GM18499 (cell line): ENCODE measurements around the gene KPTN.

ENCODE experiments used
- ATAC-seq: cut with Tn5 transposase; IDR thresholded peaks from one replicate; pipeline ENCODE4 v1.9.1; 2021; ENCODE audit warnings: moderate number of reproducible peaks; ENCODE audit not compliant: insufficient read depth, unreplicated experiment

Gene KPTN

DNA sequence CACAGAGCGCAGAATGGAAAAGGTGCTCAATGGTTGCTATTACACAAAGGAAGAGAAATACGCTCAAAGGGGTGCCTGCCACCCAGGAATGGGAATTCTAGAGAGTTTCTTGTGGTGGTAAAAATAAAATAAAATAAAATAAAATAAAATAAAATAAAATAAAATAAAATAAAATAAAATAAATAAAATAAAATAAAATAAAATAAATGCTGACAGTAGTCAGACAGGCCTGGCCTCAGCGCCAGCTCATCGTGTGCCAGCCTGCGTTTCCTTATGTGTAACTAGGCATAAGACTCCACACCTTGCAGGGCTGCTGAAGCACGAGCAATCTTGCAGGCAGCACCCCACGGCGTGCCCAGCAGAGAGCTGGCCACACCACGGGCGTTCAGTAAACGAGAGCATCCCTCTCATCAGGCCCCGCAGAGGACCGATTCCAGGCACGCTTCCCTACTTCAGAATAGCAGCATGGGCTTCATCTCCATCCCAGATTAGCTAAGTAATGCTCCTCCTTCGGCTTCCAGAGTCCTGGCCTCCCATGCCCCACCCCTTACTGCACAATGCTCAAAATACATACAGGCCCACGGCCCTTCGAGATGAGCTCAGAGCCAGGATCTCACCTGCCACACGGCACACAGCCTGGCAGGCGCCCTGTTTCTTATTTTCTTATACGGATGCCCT lies 25.3 kb upstream of the KPTN start:
- no peak for ATAC-seq

DNA sequence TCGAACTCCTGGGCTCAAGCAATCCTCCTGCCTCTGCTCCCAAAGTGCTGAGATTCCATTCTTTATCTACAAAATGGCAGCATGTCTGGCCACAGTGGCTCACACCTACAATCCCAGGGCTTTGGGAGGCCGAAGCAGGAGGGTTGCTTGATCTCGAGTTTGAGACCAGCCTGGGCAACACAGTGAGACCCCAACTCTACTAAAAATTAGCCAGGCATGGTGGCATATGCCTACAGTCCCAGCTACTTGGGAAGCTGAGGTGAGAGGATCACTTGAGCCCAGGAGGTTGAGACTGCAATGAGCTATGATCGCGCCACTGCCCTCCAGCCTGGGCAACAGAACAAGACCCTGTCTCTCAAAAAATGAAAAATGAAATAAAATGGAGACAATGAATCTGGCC lies 24.7 kb upstream of the KPTN start:
- ATAC-seq = no peak

DNA sequence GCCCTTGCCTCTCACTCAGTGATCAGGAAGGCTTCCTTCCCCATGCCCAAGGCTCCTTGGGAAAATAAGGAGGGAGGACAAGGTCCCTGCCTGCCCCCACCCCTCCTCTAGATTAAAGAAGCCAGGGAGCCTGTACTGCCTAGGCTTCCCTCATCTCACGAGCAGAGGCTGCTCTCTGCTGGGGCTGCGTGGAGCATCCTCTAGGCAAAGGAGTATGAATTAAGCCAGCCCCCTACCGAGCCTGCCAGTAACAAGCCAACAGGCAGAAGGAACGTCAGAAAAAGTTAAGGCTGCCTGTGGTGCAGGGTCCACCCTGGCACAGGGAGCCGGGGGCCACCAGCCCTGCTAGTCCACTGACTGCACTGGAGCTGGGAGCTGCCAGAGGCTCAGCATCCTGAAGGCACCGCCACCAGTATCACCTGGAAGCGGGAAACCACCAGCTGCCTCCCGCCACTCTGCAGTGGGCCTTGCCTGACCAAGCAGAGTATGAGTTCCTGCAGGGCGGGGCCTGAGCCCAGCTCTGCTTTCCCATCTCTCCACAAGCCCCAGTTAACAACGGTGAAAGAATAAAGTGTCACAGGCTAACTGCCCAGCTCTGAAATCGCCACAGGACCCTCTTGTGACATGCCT lies 24.0 kb upstream of the KPTN start:
- ATAC-seq = no peak

DNA sequence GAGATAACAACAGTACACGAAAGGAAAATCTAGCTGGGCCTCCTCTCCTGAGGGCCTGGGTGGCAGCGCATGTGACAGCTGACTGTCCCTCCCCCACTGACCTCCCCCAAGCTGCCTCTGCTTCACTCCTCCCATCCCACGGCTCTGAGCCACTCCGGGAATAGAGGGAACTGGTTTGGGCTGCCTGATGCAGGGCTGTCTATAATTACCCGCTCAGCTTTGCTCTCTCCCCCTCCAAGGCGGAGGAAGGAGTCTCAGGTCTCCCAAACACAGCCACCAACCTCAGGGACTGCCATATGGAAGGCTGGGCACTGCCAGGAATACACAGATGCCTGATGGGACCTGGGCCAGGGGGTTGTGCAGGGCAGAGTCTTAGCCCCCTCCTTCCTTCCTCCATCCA lies 23.0 kb upstream of the KPTN start:
- no peak for ATAC-seq

DNA sequence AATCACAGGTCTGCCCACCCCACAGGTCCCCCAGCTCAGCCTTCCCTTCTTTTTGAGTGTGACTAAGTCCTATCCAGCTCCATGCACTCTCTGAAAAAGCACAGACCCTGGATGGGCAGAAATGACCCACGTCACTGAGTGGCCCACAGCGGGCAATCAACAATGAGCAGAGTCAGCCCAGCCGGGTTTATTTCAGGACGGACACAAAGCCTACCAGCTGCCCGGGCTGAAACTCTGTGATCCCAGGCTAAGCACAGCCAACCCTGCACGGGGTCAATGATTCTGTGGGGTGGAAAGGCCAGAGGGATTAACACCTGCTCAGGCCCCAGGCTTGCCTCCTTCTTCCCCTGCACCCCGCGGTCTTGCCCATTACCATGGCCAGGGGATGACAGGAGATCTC lies 22.4 kb upstream of the KPTN start:
- ATAC-seq = no peak

DNA sequence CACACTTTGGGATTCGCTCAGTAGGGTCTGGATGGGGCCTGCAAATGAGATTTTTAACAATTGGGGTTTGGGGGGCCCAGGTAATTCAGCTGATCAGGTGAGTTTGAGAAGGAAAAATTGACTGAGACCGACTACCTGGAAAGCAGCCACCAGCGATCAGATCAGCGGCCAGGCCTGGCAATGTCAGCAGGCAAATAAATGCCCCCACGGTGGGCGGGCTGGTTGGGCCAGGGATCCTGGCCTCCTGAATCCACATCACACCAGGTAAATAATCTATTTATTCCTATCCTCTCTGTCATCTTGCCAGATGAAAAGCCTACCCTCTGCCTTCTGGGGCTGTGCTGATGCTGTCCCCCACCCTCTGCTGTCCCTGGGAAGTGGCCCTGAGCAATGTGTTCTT lies 21.5 kb upstream of the KPTN start:
- ATAC-seq = no peak

DNA sequence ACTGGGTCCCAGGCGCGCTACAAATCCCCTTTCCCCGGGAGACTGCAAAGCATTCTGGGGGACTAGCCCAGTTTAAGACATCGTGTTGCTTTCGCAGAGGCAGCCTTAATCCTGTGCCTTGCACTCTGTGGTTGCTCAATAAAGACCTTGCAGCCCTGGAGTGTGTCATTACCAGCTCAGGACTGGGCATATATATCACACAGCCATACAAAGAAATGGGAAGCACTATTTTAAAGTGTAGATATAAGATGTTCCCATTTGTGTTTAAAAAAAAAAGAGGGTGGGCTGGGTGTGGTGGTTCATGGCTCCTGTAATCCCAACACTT lies 19.8 kb upstream of the KPTN start:
- no peak for ATAC-seq

DNA sequence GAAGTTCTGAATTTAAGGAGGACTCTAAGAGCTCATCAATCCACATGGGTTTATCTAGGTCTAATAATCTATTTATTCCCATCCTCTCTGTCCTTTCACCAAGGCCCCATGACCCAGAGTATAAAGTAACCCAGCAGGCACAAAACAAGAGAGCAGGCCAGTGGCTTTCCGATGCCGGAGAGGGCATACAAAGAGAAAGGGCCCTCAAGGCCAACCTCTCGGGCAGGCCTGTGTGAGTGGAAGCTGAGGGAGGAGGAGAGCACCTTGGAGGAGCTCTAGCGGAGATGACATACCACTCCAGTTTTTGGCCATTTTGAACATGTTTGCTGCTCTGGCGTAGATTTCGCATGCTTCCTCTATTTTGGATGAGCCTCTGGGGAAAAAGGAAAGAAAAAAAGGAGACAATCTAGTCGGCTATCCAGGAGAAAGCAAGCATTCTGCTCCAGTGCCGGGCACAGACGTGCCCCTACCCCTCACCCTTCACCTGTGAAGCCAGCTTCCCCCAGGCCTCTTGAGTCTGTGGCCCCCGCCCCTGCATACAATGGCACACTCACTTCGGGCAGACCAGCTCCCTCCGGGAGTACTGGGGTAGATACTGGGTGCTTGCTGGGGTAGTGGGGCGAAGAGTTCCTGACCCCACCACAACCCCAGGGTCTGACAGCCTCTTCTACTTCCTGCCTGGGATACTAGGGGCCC lies 19.3 kb upstream of the KPTN start:
- ATAC-seq = no peak

DNA sequence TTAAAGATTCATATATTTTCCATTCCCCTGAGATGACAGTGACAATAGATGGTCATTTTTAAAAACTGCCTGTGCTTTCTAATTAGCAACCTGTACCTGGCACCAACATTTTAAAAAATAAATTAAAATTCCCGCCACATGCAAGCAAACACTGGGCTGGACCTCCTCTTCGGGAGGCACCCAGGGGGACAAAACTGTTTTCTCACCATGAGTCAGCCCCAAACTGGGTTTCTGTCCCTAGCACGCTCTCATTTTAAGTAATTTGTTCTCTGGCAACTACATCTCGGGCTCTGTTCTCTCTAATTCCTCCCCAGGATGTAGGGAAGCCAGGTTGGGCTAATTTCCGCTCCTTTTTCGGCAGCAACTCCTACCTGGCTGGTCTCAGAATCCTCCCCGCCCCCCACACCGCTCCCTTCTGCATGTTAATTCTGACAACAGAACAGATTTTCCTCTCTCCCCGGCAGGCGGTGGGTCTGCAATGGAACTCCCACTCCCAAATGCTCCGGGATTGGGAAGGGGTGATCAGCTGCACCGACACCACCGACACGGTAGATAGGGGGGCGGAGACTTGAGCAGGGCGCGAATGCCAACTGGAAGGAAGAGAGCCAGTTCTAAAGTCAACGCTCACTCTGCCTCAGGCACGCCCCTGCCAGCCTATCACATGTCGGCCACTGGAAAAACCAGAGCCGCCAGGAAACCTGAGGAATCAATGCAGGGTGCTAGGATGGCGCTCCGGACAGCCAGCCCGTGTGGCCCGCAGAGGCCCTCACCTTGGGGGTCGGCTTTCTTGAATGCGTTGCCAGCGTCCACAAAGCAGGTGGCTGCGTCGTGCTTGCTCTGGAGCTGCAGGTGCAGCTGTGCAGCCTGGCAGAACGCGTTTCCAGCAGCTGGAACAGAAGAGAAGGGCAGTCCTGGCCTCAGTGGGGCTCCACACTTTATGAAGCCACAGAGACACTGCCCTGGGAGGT lies 16.1 kb upstream of the KPTN start:
- no peak for ATAC-seq

DNA sequence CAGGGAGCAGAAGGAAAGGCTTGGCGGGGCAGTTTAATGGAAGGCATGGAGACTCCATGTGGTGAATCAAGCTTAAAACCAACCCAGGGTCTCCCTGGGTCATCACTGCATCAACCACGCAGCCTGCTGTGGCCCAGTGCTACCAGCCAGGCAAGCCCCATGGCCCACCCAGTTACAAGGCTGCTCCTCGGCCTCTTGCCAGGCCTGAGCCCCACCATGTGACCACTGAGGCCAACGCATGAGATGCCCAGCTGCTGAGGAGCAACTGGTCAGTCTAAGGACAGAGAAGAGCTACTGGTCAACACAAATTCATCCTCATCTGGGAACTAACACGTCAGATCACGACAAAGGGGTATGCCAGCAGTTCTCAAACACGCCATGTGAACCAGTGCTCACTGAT lies 15.4 kb upstream of the KPTN start:
- ATAC-seq = no peak

DNA sequence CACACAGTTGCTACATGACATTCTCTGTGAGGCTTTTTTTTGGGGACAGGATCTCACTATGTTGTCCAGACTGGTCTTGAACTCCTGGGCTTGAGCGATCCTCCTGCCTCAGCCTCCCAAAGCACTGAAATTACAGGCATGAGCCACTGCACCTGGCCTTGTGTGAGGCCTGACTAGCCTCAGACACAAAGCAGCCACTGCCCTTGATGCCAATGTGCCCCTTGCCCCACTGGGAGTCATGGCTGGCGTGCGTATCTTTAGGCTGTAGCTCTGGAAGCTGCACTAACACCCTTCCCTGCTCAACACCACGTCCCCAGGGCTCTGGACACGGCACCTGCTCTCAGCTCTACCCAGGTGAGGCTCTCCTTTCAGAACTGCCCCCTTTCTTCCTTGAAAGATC lies 14.5 kb upstream of the KPTN start:
- no peak for ATAC-seq

DNA sequence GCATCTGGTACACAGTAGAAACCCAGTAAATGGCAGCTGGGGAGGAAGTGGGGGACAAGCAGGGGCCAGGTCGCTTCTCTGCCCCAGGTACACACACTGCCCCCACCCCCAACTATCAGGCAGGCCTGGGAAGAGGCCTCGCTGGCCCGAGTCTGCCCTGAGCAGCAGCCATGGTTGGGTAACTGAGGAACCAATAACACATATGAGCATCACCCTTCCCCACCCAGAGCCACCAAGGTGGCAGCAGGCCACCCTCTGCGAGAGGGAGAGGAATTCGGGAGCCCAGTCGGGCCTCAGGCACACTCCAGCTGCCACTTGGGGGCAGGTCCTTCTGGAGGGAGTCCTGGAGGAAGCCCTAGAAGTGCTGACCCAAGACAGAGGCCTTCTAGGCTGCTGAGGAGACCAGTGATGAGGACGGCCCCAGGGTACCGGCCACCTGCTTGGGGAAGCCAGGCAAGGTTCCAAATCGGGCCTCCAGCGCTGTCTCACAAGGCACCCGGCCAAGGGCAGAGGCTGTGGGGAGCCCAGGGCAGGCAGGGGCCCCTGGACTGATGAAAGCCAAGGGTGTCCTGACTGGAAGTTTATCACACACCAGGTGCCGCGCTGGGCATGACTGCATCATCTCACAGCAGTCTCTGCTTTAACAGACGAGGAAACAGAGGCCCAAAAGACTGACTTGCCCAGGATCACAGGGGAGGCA lies 14.0 kb upstream of the KPTN start:
- no peak for ATAC-seq

DNA sequence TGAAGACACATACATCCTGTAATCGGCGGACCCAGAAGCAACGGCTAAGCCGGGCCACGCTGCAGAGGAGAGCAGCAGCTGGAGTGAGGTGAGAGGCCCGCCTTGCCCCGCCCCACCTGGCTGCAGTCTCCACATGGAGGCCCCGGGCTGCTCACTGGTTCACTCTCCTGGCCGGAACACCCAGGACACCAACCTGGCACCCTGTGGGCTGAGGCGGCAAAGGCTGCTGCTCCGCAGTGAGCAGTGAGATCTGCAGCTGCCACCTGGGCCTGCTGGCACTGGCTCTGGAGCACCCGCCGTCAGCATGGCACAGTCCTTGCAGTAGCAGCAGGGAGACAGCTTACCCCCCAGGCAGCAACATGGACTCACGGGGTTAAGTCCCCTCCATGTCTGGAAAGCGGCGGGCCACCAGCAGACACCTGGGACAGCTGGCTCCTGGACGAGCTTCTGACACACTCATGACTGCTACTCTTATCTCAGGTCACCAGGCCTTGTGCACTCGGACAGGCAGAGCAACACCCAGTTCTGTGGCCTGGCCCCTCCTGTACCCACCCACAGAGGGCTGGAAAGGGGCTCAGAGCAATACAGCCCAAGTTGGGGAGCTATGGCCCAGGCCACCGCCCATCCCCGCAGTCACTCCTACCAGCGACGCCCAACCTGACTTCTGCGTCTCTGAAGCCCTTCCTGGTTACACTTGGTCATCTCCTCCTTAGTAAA lies 13.2 kb upstream of the KPTN start:
- ATAC-seq = no peak

DNA sequence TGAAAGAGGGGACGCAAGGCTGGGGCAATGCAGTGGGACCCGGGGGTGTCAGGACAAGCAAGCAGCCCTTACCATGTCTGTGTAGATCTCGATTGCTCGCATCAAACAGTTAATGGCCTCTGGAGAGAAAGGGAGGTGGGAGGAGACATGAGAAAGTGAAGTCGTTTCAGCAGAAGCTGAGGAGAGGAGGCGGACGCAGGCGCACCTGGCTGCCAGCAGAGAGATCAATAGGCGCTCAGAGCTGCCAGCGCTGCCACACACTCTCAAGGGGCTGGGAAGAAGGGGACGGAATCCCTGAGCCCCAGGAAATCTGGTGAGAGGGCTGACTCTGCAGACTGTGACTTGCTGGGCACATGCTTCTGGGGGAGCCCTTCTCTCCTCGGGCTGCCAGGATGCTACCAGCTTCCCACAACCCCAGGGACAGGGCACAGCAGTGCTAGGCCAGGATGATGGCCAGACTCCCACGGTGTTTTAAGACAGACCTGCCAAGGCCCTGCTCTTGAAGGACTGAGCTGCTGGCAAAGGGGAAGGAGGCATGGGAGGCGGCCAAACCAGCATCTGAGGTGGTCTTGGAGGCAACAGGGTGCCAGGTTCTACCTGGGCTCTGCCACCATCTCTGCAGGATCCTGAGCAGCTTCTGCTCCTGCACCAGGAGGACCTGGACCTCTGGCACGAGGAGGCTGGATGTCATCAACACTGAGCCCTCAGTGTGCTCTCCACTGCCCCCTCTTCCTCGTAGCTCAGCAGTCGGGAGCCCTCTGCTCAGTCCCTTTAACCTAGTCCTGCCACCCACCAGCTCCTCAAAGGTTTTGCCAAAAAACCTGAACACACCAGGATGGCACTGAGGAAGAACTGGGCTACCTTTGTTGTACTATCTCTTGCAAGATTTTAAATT lies 11.7 kb upstream of the KPTN start:
- no peak for ATAC-seq

DNA sequence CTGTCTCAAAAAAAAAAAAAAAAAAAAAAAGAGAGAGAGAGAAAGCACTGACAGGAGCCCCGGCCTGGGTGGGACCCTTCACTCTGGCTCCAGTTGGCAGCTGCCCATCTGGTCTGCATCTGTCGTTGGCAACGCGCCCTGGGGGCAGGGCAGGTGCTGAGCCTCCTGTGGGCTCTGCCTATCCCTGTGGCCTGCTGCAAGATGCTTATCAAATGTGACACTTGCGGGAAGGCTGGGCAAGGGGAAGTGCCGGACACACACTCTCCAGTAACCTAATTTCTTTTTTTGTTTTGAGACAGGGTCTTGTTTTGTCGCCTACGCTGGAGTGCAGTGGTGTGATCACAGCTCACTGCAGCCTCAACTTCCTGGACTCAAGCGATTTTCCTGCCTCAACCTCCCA lies 10.7 kb upstream of the KPTN start:
- ATAC-seq = no peak

DNA sequence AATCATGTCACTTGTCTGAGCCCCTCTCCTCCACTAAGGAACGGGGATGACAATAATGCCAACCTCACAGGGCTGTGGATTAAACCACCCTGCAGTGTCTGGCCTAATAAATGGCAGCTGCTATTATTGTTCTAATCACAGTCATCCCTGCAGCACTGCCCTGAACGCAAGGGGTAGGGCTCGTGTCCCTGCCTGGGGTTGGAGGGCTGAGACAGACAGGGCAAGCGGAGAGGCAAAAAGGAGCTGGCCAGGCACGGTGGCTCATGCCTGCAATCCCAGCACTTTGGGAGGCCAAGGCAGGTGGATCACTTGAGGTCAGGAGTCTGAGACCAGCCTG lies 10.2 kb upstream of the KPTN start:
- no peak for ATAC-seq

DNA sequence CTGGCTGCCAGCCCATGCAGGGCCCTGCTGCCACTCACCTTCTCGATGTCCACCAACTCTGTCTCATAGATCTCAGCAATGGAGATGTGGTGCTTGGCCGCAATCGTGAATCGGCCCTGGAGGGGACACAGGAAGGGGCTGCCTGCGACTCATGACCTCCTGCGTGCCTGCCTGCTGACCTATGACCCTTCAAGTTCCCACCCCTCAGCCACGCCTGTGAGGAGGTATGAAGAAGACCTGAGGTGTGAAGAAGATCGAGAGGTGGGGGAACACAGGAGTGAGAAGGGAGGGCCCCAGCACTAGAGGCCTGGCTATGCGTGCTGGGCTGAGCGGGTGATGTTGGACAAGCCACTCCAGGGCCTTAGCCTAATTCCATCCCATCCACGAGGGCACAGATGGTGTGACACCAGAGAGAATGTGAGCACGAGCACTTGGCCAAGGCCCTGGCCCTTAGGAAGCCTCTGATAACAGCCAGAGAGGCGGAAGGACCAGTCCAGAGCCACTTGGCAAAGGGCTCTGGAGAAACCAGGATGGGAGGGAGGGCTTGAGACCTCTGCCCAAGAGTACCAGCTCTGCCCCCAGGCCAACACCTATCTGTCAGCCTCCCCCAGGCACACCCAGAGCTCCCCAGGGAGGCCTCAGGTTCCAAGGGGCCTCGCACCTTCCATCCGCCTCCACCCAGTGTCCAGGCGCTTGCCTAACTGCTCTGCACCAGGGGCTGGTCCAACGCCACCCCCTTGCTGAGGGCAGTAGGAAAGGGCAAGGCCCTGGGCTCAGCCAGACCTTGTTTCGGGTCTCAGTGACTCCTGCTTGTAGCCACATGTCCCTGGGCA lies 9.6 kb upstream of the KPTN start:
- no peak for ATAC-seq
